Measurements from ENCODE around the gene SETD6.
A peak's percentile ranks its signal among the peaks of the same experiment; 100 is the strongest.
"Not testable (repeated sequence)": the region's sequence is repeated elsewhere in the genome, so short reads cannot be mapped to it uniquely, and the experiment has no call there.

Gene SETD6

GRCh38 chr16:58556678-58557077 is 41.4 kb downstream of the SETD6 start:
- Histone ChIP-seq H3K36me3 (replicated peaks) (peaks cover 59% of the 10 kb centered on the region), H3K27me3 (replicated peaks) (no peaks in the 10 kb centered on the region), H3K27ac (no peak overlapping the region), H3K4me3 (ENCODE audit: low read depth, low read length) (no peak overlapping the region)
- in situ Hi-C loops (cut with HindIII; ENCODE audit: low pct_ligation_motif_present, low sequenced_read_pairs) = no loop called here
- no peak for TF ChIP-seq CTCF (IDR thresholded peaks at IDR 0.05; ENCODE audit: low read depth, low read length, missing control alignments)
- peak; percentile 16 for DNase-seq

DNA sequence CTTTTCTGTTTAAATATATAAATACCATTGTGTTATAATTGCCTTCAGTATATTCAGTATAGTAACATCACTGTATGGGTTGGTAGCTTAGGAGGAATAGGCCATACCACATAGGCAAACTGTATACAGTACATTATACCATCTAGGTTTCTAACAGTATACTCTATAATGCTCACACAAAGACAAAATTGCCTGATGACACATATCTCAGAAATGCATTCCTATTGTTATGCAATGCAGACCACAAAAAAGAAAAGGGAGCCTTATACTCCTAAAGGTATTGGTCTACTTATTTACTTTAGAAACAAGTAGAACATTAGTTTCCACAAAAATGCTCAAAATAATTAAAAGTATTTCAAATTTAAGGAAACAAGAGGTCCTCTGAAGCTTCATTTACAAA is 47.9 kb downstream of the SETD6 start:
- peak; percentile 25 for DNase-seq
- TF ChIP-seq CTCF (IDR thresholded peaks at IDR 0.05; ENCODE audit: low read depth, low read length, missing control alignments) = no peak
- in situ Hi-C loops (cut with HindIII; ENCODE audit: low pct_ligation_motif_present, low sequenced_read_pairs) = no loop called here
- Histone ChIP-seq H3K27me3 (replicated peaks) (no peaks in the 10 kb centered on the region), H3K4me3 (ENCODE audit: low read depth, low read length) (no peak overlapping the region), H3K27ac (no peak overlapping the region), H3K36me3 (replicated peaks) (peaks cover 38% of the 10 kb centered on the region)

DNA sequence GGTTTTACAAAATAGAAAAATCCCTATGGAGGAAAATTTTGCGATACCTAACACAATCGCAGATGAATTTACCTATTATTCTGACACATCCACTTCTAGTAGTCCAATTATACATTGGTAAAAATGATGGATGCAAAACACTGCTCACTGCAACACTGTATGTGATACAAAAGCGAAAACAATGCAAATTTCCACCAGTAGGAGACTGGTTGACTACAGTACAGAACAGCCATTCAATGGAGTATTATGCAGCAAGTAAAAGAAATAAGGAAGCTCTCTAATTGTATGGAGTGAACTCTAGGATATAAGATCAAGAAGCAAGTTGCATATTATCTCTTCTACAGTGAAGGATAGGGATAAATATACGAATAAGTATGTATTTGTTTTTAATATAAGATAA is 48.5 kb downstream of the SETD6 start:
- in situ Hi-C loops (cut with HindIII; ENCODE audit: low pct_ligation_motif_present, low sequenced_read_pairs) = no loop called here
- Histone ChIP-seq H3K27ac (no peak overlapping the region), H3K36me3 (replicated peaks) (peaks cover 35% of the 10 kb centered on the region), H3K27me3 (replicated peaks) (no peaks in the 10 kb centered on the region), H3K4me3 (ENCODE audit: low read depth, low read length) (no peak overlapping the region)
- DNase-seq = no peak
- no peak for TF ChIP-seq CTCF (IDR thresholded peaks at IDR 0.05; ENCODE audit: low read depth, low read length, missing control alignments)

GRCh38 chr16:58565697-58566096 is 50.4 kb downstream of the SETD6 start:
- DNase-seq; H3K27me3 ChIP-seq (replicated peaks); H3K27ac ChIP-seq; H3K4me3 ChIP-seq (ENCODE audit: low read depth, low read length); in situ Hi-C loops (cut with HindIII; ENCODE audit: low pct_ligation_motif_present, low sequenced_read_pairs): not testable (repeated sequence)
- H3K36me3 ChIP-seq (replicated peaks) = peaks cover 34% of the 10 kb centered on the region
